LNCAP (cell line): ENCODE measurements around the gene TXNDC5.

Experiments
- CTCF ChIP-seq: fragments of 450-650 bp; IDR thresholded peaks from 2 replicates; pipeline ENCODE4 v1.5.1; 2017; ENCODE audit warnings: mild to moderate bottlenecking

The TXNDC5 gene

DNA sequence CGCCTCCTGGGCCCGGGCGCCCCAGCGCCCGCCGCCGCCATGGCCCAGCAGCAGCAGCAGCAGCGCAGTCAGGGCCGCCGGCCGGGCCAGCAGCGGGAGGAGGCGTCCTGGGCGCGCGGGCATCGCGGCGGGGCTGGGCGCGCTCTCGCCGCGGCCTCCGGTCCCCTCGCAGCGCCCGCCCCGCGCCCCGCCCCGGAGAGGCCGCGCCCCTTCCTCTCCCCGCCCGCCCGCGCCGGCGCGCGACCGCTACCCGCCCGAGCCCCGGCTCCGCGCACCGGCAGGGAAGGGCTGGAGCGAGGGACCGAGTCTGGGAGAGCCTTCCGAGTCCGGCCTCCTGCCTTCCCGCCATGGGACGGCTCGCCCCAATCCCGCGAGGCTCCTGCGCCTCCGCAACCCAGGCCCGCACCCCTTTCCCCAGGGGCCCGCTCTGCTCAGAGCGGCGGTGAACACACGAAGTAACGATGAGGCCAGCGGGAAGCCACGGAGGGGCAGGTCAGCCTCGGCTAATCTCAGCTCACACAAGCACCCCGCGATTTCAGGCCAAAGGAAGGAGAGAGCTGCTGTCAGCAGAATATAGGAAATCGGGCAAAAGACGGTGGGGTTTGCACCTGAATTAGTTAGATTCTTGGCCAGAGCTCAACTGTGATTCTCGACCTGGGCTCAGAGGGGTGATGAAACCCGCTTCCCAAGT, at the start of gene TXNDC5:
TXNDC5 (minus strand) TSS at position 135 of the 691 bp plus-strand sequence; CDS start at position 123, 12 bp downstream.
- TF ChIP-seq CTCF: no peak

- TF ChIP-seq CTCF: no peak
Observed at GRCh38 chr6:7960141-7960540, 49.6 kb upstream of the TXNDC5 start.

DNA sequence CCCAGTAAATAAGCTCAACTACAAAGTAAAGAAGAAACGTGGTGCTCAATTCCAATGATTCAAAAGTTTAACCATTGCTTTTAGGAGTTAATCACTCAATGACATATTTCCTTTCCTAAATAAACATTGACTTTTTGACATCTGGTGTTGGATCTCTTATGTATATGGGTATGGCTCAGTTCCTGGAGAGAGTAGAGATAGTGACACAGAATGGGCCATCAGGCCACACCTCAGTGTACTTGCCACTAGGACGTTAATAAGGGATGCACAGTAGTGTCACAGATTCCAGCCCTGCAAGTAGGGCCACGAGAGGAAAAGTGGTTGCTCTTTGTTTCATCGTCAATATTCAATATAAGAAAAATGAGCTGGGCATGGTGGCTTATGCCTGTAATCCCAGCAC, 48.9 kb upstream of the TXNDC5 start:
- no peak for TF ChIP-seq CTCF

DNA sequence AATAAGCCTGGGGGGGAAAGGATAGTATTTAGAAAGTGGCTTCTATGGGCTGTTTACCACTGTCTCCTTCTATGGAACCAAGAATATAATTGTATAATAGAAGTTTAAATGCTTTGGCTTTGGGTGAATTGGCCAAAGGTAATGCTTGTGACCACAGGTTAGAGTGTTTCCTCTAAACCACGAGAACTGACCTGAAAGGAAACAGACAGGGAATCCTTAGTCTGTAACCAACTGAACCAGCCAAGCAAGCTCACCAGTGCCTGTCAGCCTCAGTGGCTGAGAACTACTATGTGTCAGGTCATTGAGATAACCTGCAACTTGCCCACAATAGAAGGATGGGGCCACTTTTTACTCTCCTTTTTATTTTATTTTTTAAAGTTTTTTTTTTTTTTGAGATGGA, 47.9 kb upstream of the TXNDC5 start:
- no peak for TF ChIP-seq CTCF

GRCh38 chr6:7956257-7956656, 45.7 kb upstream of the TXNDC5 start:
- TF ChIP-seq CTCF: no peak

GRCh38 chr6:7954477-7955200, 44.1 kb upstream of the TXNDC5 start:
- no peak for TF ChIP-seq CTCF

- no peak for TF ChIP-seq CTCF
Observed at GRCh38 chr6:7953753-7954152, 43.2 kb upstream of the TXNDC5 start.
